Hepatocyte (in vitro differentiated cells): ENCODE measurements around the gene ENAH. TPM values are rescaled to one million over a fixed set of nuclear protein-coding genes. Genes with fewer than 3 reads are reported as not detected.

Source experiments
- DNase-seq: peaks from one replicate; pipeline ENCODE4 v3.0.0-alpha.2; 2016; ENCODE audit warnings: low spot score
- H2AFZ ChIP-seq: fragments of 200-600 bp; sonication (generic); 2 replicates; pipeline ENCODE4 v1.6.0; 2016; ENCODE audit warnings: antibody characterized with exemption, mild to moderate bottlenecking
- H3K27ac ChIP-seq: fragments of 200-600 bp; sonication (generic); 2 replicates; pipeline ENCODE4 v1.5.1; 2016; ENCODE audit warnings: mild to moderate bottlenecking
- H3K27me3 ChIP-seq: fragments of 200-600 bp; sonication (generic); 2 replicates; pipeline ENCODE4 v1.6.1; 2016
- H3K36me3 ChIP-seq: fragments of 200-600 bp; sonication (generic); replicated peaks from 2 replicates; pipeline ENCODE4 v1.5.1; 2016; ENCODE audit warnings: low read depth; ENCODE audit not compliant: insufficient read depth
- H3K4me1 ChIP-seq: fragments of 200-600 bp; sonication (generic); 2 replicates; pipeline ENCODE4 v1.5.1; 2016; ENCODE audit warnings: mild to moderate bottlenecking, moderate library complexity; ENCODE audit not compliant: insufficient read depth
- H3K4me2 ChIP-seq: fragments of 200-600 bp; sonication (generic); 2 replicates; pipeline ENCODE4 v1.6.0; 2016
- H3K4me3 ChIP-seq: fragments of 200-600 bp; sonication (generic); 2 replicates; pipeline ENCODE4 v1.5.1; 2016; ENCODE audit warnings: mild to moderate bottlenecking
- H3K79me2 ChIP-seq: fragments of 200-600 bp; sonication (generic); 2 replicates; pipeline ENCODE4 v1.6.0; 2017; ENCODE audit warnings: mild to moderate bottlenecking
- H3K9me2 ChIP-seq: fragments of 200-600 bp; sonication (generic); replicated peaks from 2 replicates; pipeline ENCODE4 v1.6.0; 2017; ENCODE audit warnings: mild to moderate bottlenecking; ENCODE audit not compliant: insufficient read depth
- H3K9me3 ChIP-seq: fragments of 200-600 bp; sonication (generic); 2 replicates; pipeline ENCODE4 v1.5.1; 2016; ENCODE audit warnings: low read depth, mild to moderate bottlenecking
- H4K20me1 ChIP-seq: fragments of 200-600 bp; sonication (generic); 2 replicates; pipeline ENCODE4 v1.6.0; 2016; ENCODE audit warnings: mild to moderate bottlenecking; ENCODE audit not compliant: insufficient read depth, poor library complexity, severe bottlenecking
- EZH2 ChIP-seq: fragments of 200-600 bp; sonication (generic); IDR thresholded peaks from 2 replicates; pipeline ENCODE4 v1.6.1; 2016; ENCODE audit warnings: antibody characterized with exemption, mild to moderate bottlenecking, borderline replicate concordance
- EZH2phosphoT487 ChIP-seq: fragments of 200-600 bp; sonication (generic); IDR thresholded peaks from one replicate; pipeline ENCODE4 v1.6.1; 2018; ENCODE audit warnings: antibody characterized with exemption, mild to moderate bottlenecking, low read depth, moderate library complexity; ENCODE audit not compliant: unreplicated experiment, severe bottlenecking
- WGBS: methylation state at CpG from one replicate; pipeline ENCODE4 v1.1.6; 2016; ENCODE audit warnings: low lambda C conversion rate; ENCODE audit errors: missing lambda C conversion rate; 5-methylcytosine and 5-hydroxymethylcytosine counted together
- polyA plus RNA-seq: library from polyadenylated mRNA; unstranded; fragments of >200 nt; fragmentation: Nextera tagmentation; extraction: Ambion mirVana; gene quantifications from 2 replicates; pipeline ENCODE4 v1.2.1, GENCODE V29; 2016
- total RNA-seq: library from RNA; depleted of rRNA; stranded (reverse); fragments of >200 nt; gene quantifications from 2 replicates; pipeline ENCODE4 v1.2.3, GENCODE V29; 2014
- TF ChIP-seq, protein P1 (sequence below): fragments of 200-600 bp; sonication (generic); IDR thresholded peaks from 2 replicates; pipeline ENCODE4 v1.5.1; 2016; ENCODE audit warnings: antibody characterized with exemption, mild to moderate bottlenecking; ENCODE audit not compliant: poor library complexity

The ENAH gene
- total and polyA plus RNA-seq, 2 experiments from 2014 or later: 51.3 to 115 TPM

DNA sequence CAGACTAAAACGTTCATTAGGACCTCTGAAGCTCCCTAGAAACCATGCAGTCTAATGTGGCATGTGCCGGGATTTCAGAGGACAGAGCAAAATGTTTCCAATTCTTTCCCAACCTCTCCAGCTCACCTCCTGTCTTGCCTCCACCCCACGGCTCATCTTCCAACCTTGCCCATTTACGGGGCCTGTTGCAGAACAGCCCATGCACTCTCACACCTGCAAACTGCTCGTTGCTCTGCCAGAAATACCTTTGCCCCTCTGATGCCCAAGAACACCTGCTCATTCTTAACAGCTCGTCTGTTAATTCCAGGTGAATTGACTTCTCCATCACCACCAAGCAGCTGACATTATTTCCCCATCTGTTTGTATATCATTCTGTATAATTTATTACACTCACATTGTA, 171.2 kb downstream of the ENAH start:
- Histone ChIP-seq H3K4me3 (no peak overlapping the region), H4K20me1 (no peaks in the 10 kb centered on the region), H3K27me3 (no peaks in the 10 kb centered on the region), H3K36me3 (no peaks in the 10 kb centered on the region), H3K4me2 (no peak overlapping the region), H2AFZ (no peak overlapping the region), H3K9me3 (no peaks in the 10 kb centered on the region), H3K4me1 (no peaks in the 10 kb centered on the region), H3K27ac (no peak overlapping the region), H3K9me2 (no peaks in the 10 kb centered on the region), H3K79me2 (no peaks in the 10 kb centered on the region)
- DNase-seq: no peak
- TF ChIP-seq EZH2 (no peak), EZH2phosphoT487 (no peak)
- TF ChIP-seq, protein P1, sequence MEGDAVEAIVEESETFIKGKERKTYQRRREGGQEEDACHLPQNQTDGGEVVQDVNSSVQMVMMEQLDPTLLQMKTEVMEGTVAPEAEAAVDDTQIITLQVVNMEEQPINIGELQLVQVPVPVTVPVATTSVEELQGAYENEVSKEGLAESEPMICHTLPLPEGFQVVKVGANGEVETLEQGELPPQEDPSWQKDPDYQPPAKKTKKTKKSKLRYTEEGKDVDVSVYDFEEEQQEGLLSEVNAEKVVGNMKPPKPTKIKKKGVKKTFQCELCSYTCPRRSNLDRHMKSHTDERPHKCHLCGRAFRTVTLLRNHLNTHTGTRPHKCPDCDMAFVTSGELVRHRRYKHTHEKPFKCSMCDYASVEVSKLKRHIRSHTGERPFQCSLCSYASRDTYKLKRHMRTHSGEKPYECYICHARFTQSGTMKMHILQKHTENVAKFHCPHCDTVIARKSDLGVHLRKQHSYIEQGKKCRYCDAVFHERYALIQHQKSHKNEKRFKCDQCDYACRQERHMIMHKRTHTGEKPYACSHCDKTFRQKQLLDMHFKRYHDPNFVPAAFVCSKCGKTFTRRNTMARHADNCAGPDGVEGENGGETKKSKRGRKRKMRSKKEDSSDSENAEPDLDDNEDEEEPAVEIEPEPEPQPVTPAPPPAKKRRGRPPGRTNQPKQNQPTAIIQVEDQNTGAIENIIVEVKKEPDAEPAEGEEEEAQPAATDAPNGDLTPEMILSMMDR: no peak
- 51% methylated on average over 6 of the region's 6 CpGs for WGBS

- DNase-seq: peak; percentile 72
- Histone ChIP-seq H2AFZ (no peak overlapping the region), H4K20me1 (no peaks in the 10 kb centered on the region), H3K4me1 (no peaks in the 10 kb centered on the region), H3K9me3 (no peaks in the 10 kb centered on the region), H3K4me2 (no peak overlapping the region), H3K79me2 (no peaks in the 10 kb centered on the region), H3K36me3 (no peaks in the 10 kb centered on the region), H3K4me3 (no peak overlapping the region), H3K9me2 (no peaks in the 10 kb centered on the region), H3K27me3 (no peaks in the 10 kb centered on the region), H3K27ac (no peak overlapping the region)
- no peak for TF ChIP-seq EZH2
- TF ChIP-seq, protein P1: peak; percentile 63
- WGBS: 63% methylated on average over 6 of the region's 6 CpGs
These were observed 172.0 kb downstream of the ENAH start for GRCh38 chr1:225480825-225481434.

GRCh38 chr1:225479996-225480720, 172.8 kb downstream of the ENAH start:
- TF ChIP-seq EZH2phosphoT487 (no peak), EZH2 (no peak)
- TF ChIP-seq, protein P1: no peak
- Histone ChIP-seq H3K4me2 (no peak overlapping the region), H3K9me2 (no peaks in the 10 kb centered on the region), H3K4me3 (no peak overlapping the region), H2AFZ (no peak overlapping the region), H3K27me3 (no peaks in the 10 kb centered on the region), H3K36me3 (no peaks in the 10 kb centered on the region), H3K79me2 (no peaks in the 10 kb centered on the region), H3K9me3 (no peaks in the 10 kb centered on the region), H4K20me1 (no peaks in the 10 kb centered on the region), H3K4me1 (no peaks in the 10 kb centered on the region), H3K27ac (no peak overlapping the region)
- DNase-seq: no peak
- 91% methylated on average over 21 of the region's 21 CpGs for WGBS
